Fibroblast of lung (primary cell): ENCODE measurements around the gene CXCR4.

Source experiments
- CTCF ChIP-seq, 2 donors: IDR thresholded peaks in 1 of 2; conservative IDR thresholded peaks in 1 of 2; 1 replicate in 1 of 2; 2 replicates in 1 of 2; pipeline ENCODE4 v1.5.1; 2011 to 2012; ENCODE audit warnings: low read length in 2 of 2, control low read depth in 1 of 2, inconsistent platforms in 1 of 2, low read depth in 1 of 2, mild to moderate bottlenecking in 1 of 2
- EZH2 ChIP-seq: IDR thresholded peaks from 2 replicates; pipeline ENCODE4 v1.5.1; 2012; ENCODE audit warnings: low read length, control low read depth, mild to moderate bottlenecking; ENCODE audit errors: missing control alignments

GRCh38 chr2:136133586-136133985 lies 15.6 kb upstream of the CXCR4 start:
- TF ChIP-seq CTCF (conservative IDR thresholded peaks at IDR 0.05 in 1 of 2, IDR thresholded peaks at IDR 0.05 in 1 of 2; ENCODE audit: low read depth in 1 of 2, low read length in 2 of 2) (no peak), EZH2 (no peak)
